ENCODE data around the gene WDR86. TPM values are rescaled to one million over a fixed set of nuclear protein-coding genes. Genes with fewer than 3 reads are reported as not detected.

Gene WDR86
- total and polyA plus RNA-seq, 2 of the 8 experiments (the other 6 are each of a cell fraction or from before 2014, with no cell fraction given): 12.7 to 15.8 TPM

GRCh38 chr7:151437159-151437553, 27.3 kb upstream of the WDR86 start:
- DNase-seq (ENCODE audit: low read depth in 1 of 2, low spot score in 2 of 2): no peak
- no peaks in the 10 kb centered on the region for H3K9me3 ChIP-seq (ENCODE audit: insufficient read depth in 2 of 2, low read depth in 1 of 2, low read length in 1 of 2)
- H2BK20ac ChIP-seq (ENCODE audit: low read length): no peak overlapping the region
- H3K27me3 ChIP-seq (replicated peaks in 1 of 4; ENCODE audit: control insufficient read depth in 3 of 4, extremely low read depth in 1 of 4, insufficient read depth in 3 of 4, low read length in 3 of 4): peaks cover 0 to 7% (median 6%) of the 10 kb centered on the region in 4 experiments; a peak in 4 of 7 replicates
- no peaks in the 10 kb centered on the region for H3K36me3 ChIP-seq (ENCODE audit: control insufficient read depth in 2 of 4, insufficient read depth in 4 of 4, low read length in 3 of 4)
- H3K4me3 ChIP-seq (ENCODE audit: extremely low read depth in 1 of 4, insufficient read depth in 2 of 4, low read depth in 3 of 4, low read length in 4 of 4): no peak overlapping the region
- no peaks in the 10 kb centered on the region for H4K20me1 ChIP-seq (replicated peaks in 1 of 2; ENCODE audit: control insufficient read depth in 1 of 2, insufficient read depth in 2 of 2, low read length in 2 of 2)
- TF ChIP-seq CTCF (IDR thresholded peaks at IDR 0.05; ENCODE audit: control extremely low read depth in 1 of 3, insufficient read depth in 1 of 3, low read depth in 1 of 3, low read length in 3 of 3) (no peak), MAFK (IDR thresholded peaks at IDR 0.05; ENCODE audit: low read depth, low read length) (no peak), GABPA (IDR thresholded peaks at IDR 0.05; ENCODE audit: borderline replicate concordance, insufficient read depth, low read length) (no peak), GTF2F1 (IDR thresholded peaks at IDR 0.05; ENCODE audit: borderline replicate concordance, low read depth, low read length) (no peak), JUN (IDR thresholded peaks at IDR 0.05; ENCODE audit: low read depth, low read length) (no peak), PHF8 (conservative IDR thresholded peaks at IDR 0.05; ENCODE audit: low read depth, low read length) (no peak), RNF2 (IDR thresholded peaks at IDR 0.05; ENCODE audit: borderline replicate concordance, low read depth, low read length, missing control alignments, poor library complexity, severe bottlenecking) (no peak), SP2 (IDR thresholded peaks at IDR 0.05; ENCODE audit: low read length) (no peak)
- H2BK120ac ChIP-seq (replicated peaks; ENCODE audit: low read depth, low read length): no peak overlapping the region
- no peaks in the 10 kb centered on the region; the same call in 1 of the 2 replicates for H3K79me1 ChIP-seq (ENCODE audit: low read depth, low read length)
- H4K5ac ChIP-seq (ENCODE audit: insufficient read length, low read depth, low read length): no peak overlapping the region
- no peak overlapping the region for H3K18ac ChIP-seq (ENCODE audit: extremely low read depth, low read length)
- H3K9ac ChIP-seq (replicated peaks in 1 of 4; ENCODE audit: extremely low read depth in 1 of 4, low read depth in 3 of 4, low read length in 3 of 4): no peak overlapping the region
- H4K8ac ChIP-seq (ENCODE audit: extremely low read depth, insufficient read depth, low read length): no peak overlapping the region
- H2AK5ac ChIP-seq (ENCODE audit: low read depth, low read length): no peak overlapping the region
- H2BK15ac ChIP-seq (ENCODE audit: low read length): no peak overlapping the region
- H3K4me1 ChIP-seq (replicated peaks in 1 of 4; ENCODE audit: control insufficient read depth in 3 of 4, insufficient read depth in 4 of 4, low read length in 3 of 4): peaks cover 0 to 17% (median 6%) of the 10 kb centered on the region in 4 experiments; a peak in 6 of 7 replicates
- H3K79me2 ChIP-seq (ENCODE audit: control insufficient read depth in 1 of 2, insufficient read depth in 2 of 2, low read length in 2 of 2): no peaks in the 10 kb centered on the region
- peaks cover 8% of the 10 kb centered on the region; the same call in 1 of the 2 replicates for H3K23me2 ChIP-seq (ENCODE audit: low read depth, low read length)
- ChIA-PET CTCF (ENCODE audit: partially characterized antibody) (interaction anchor here (0.5 to 4.2 kb wide), 12 partner anchors 9 to 1081 kb away, joined by 3 to 24 read pairs (median 4); no protein-coding TSS in a partner anchor), POLR2A (ENCODE audit: partially characterized antibody) (interaction anchor here (1.4 kb wide), 1 partner anchor 24 kb away, joined by 4 read pairs; no protein-coding TSS in a partner anchor)
- H2BK5ac ChIP-seq (ENCODE audit: low read depth, low read length): no peak overlapping the region
- WGBS, 2 experiments (ENCODE audit: extremely low coverage in 1 of 2, insufficient coverage in 1 of 2, insufficient read length in 1 of 2, insufficient replicate concordance in 2 of 2, low coverage in 1 of 2, low lambda C conversion rate in 2 of 2, missing lambda C conversion rate in 1 of 2): 87% methylated on average over 13 of the region's 13 CpGs; no CpG with 5 or more reads in 1 of the 2 experiments
- no peak overlapping the region for H4K91ac ChIP-seq (replicated peaks; ENCODE audit: insufficient read length, low read length)
- H2BK12ac ChIP-seq (ENCODE audit: low read depth, low read length): no peak overlapping the region
- no peak for FAIRE-seq
- H3K56ac ChIP-seq (replicated peaks; ENCODE audit: insufficient read length, low read depth, low read length): no peak overlapping the region
- no peak overlapping the region for H3K27ac ChIP-seq (ENCODE audit: low read depth, low read length)
- no peak overlapping the region for H3K4ac ChIP-seq (replicated peaks; ENCODE audit: insufficient read length, low read depth, low read length)
- H3K23ac ChIP-seq (ENCODE audit: insufficient read length): no peak overlapping the region
- H3K4me2 ChIP-seq (ENCODE audit: insufficient read depth in 1 of 2, low read depth in 2 of 2, low read length in 2 of 2): no peak overlapping the region
- no peak overlapping the region for H2AFZ ChIP-seq (ENCODE audit: low read length)
- no peak overlapping the region for H3K14ac ChIP-seq (ENCODE audit: insufficient read length)
